ENCODE measurements around the gene LACTBL1. TPM values are rescaled to one million over a fixed set of nuclear protein-coding genes. Genes with fewer than 3 reads are reported as not detected.

LACTBL1 gene
- total RNA-seq, 2 experiments from 2014 or later: not detected

GRCh38 chr1:22966309-22966708 is 6.4 kb downstream of the LACTBL1 start:
- intact Hi-C loops (cut with DNase I, micrococcal nuclease): no loop called here
- peaks cover 6% of the 10 kb centered on the region for H3K9me3 Mint-ChIP-seq
- ATAC-seq (ENCODE audit: poor library complexity) (no peak), DNase-seq (no peak)
- H3K27me3 Mint-ChIP-seq: peaks cover 52% of the 10 kb centered on the region
- no peaks in the 10 kb centered on the region for H3K4me1 Mint-ChIP-seq (ENCODE audit: low read depth)
- ChIA-PET CTCF (no interaction called here), POLR2A (no interaction called here)
- H3K9me3 ChIP-seq (ENCODE audit: control insufficient read depth in 1 of 2, insufficient read depth in 1 of 2, low read length in 2 of 2): peaks cover 9 to 11% of the 10 kb centered on the region in 2 experiments
- H3K27me3 ChIP-seq (ENCODE audit: control insufficient read depth in 1 of 2, insufficient read depth in 2 of 2, low read length in 2 of 2): peaks cover 14 to 28% of the 10 kb centered on the region in 2 experiments
- no peak overlapping the region for H3K27ac Mint-ChIP-seq
- TF ChIP-seq, protein P1, sequence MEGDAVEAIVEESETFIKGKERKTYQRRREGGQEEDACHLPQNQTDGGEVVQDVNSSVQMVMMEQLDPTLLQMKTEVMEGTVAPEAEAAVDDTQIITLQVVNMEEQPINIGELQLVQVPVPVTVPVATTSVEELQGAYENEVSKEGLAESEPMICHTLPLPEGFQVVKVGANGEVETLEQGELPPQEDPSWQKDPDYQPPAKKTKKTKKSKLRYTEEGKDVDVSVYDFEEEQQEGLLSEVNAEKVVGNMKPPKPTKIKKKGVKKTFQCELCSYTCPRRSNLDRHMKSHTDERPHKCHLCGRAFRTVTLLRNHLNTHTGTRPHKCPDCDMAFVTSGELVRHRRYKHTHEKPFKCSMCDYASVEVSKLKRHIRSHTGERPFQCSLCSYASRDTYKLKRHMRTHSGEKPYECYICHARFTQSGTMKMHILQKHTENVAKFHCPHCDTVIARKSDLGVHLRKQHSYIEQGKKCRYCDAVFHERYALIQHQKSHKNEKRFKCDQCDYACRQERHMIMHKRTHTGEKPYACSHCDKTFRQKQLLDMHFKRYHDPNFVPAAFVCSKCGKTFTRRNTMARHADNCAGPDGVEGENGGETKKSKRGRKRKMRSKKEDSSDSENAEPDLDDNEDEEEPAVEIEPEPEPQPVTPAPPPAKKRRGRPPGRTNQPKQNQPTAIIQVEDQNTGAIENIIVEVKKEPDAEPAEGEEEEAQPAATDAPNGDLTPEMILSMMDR (IDR thresholded peaks at IDR 0.05): no peak
- H3K4me3 ChIP-seq (ENCODE audit: low read length): no peak overlapping the region
- H3K4me1 ChIP-seq (ENCODE audit: insufficient read depth, low read length): peaks cover 5% of the 10 kb centered on the region
- no peaks in the 10 kb centered on the region for H3K36me3 Mint-ChIP-seq (ENCODE audit: low read depth)
- no peaks in the 10 kb centered on the region for H3K36me3 ChIP-seq (ENCODE audit: insufficient read depth, low read length)
- no peak overlapping the region for H3K27ac ChIP-seq (ENCODE audit: low read depth in 1 of 2, low read length in 2 of 2)
- no peak overlapping the region for H3K4me3 Mint-ChIP-seq

- Mint-ChIP-seq H3K9me3 (peaks cover 6% of the 10 kb centered on the region), H3K4me3 (no peak overlapping the region), H3K4me1 (ENCODE audit: low read depth) (no peaks in the 10 kb centered on the region), H3K27me3 (peaks cover 21% of the 10 kb centered on the region), H3K27ac (no peak overlapping the region), H3K36me3 (ENCODE audit: low read depth) (no peaks in the 10 kb centered on the region)
- intact Hi-C loops (cut with DNase I, micrococcal nuclease): loop anchor here in 1 of 2 experiments (5.0 kb wide), 2 partner anchors 541 to 831 kb away; no protein-coding TSS in a partner anchor
- POLR2A ChIA-PET: no interaction called here
- Histone ChIP-seq H3K4me1 (ENCODE audit: insufficient read depth, low read length) (peaks cover 5% of the 10 kb centered on the region), H3K9me3 (ENCODE audit: control insufficient read depth in 1 of 2, insufficient read depth in 1 of 2, low read length in 2 of 2) (peaks cover 9 to 11% of the 10 kb centered on the region in 2 experiments), H3K27ac (ENCODE audit: low read depth in 1 of 2, low read length in 2 of 2) (no peak overlapping the region), H3K36me3 (ENCODE audit: insufficient read depth, low read length) (no peaks in the 10 kb centered on the region), H3K4me3 (ENCODE audit: low read length) (no peak overlapping the region), H3K27me3 (ENCODE audit: control insufficient read depth in 1 of 2, insufficient read depth in 2 of 2, low read length in 2 of 2) (peaks cover 0 to 4% of the 10 kb centered on the region in 2 experiments)
- TF ChIP-seq, protein P1 (IDR thresholded peaks at IDR 0.05): no peak
- DNase-seq (no peak), ATAC-seq (ENCODE audit: poor library complexity) (no peak)
- CTCF ChIA-PET: no interaction called here
Observed at GRCh38 chr1:22963044-22963677, 9.5 kb downstream of the LACTBL1 start.

- peaks cover 5% of the 10 kb centered on the region for H3K4me1 ChIP-seq (ENCODE audit: insufficient read depth, low read length)
- no peak for ATAC-seq (ENCODE audit: poor library complexity)
- TF ChIP-seq, protein P1 (IDR thresholded peaks at IDR 0.05): no peak
- no peak overlapping the region for H3K4me3 ChIP-seq (ENCODE audit: low read length)
- Mint-ChIP-seq H3K36me3 (ENCODE audit: low read depth) (no peaks in the 10 kb centered on the region), H3K4me3 (no peak overlapping the region), H3K9me3 (peaks cover 6% of the 10 kb centered on the region), H3K4me1 (ENCODE audit: low read depth) (no peaks in the 10 kb centered on the region), H3K27ac (no peak overlapping the region), H3K27me3 (peaks cover 15% of the 10 kb centered on the region)
- intact Hi-C loops (cut with DNase I, micrococcal nuclease): loop anchor here in 1 of 2 experiments (5.0 kb wide), 2 partner anchors 540 to 830 kb away; no protein-coding TSS in a partner anchor
- DNase-seq: no peak
- H3K9me3 ChIP-seq (ENCODE audit: control insufficient read depth in 1 of 2, insufficient read depth in 1 of 2, low read length in 2 of 2): peaks cover 9 to 11% of the 10 kb centered on the region in 2 experiments
- H3K36me3 ChIP-seq (ENCODE audit: insufficient read depth, low read length): no peaks in the 10 kb centered on the region
- peaks cover 0 to 4% of the 10 kb centered on the region in 2 experiments for H3K27me3 ChIP-seq (ENCODE audit: control insufficient read depth in 1 of 2, insufficient read depth in 2 of 2, low read length in 2 of 2)
- H3K27ac ChIP-seq (ENCODE audit: low read depth in 1 of 2, low read length in 2 of 2): no peak overlapping the region
- ChIA-PET CTCF (no interaction called here), POLR2A (no interaction called here)
Observed at GRCh38 chr1:22962558-22962957, 10.1 kb downstream of the LACTBL1 start.

Data from CD4-positive, alpha-beta T cell (primary cell).